Stimulated activated CD4-positive, alpha-beta T cell treated with anti-CD3 and anti-CD28 coated beads, Interleukin-15, amount 100 ng/mL, for 1 hour (primary cell): ENCODE data around the gene GRN.
"Not testable (repeated sequence)": the region's sequence is repeated elsewhere in the genome, so short reads cannot be mapped to it uniquely, and the experiment has no call there.

Experiments used
- DNase-seq, 2 donors: peaks; one replicate each; pipeline ENCODE4 v3.0.0-alpha.2; 2020; ENCODE audit warnings: low read depth in 1 of 2, low spot score in 1 of 2

The GRN gene

DNA sequence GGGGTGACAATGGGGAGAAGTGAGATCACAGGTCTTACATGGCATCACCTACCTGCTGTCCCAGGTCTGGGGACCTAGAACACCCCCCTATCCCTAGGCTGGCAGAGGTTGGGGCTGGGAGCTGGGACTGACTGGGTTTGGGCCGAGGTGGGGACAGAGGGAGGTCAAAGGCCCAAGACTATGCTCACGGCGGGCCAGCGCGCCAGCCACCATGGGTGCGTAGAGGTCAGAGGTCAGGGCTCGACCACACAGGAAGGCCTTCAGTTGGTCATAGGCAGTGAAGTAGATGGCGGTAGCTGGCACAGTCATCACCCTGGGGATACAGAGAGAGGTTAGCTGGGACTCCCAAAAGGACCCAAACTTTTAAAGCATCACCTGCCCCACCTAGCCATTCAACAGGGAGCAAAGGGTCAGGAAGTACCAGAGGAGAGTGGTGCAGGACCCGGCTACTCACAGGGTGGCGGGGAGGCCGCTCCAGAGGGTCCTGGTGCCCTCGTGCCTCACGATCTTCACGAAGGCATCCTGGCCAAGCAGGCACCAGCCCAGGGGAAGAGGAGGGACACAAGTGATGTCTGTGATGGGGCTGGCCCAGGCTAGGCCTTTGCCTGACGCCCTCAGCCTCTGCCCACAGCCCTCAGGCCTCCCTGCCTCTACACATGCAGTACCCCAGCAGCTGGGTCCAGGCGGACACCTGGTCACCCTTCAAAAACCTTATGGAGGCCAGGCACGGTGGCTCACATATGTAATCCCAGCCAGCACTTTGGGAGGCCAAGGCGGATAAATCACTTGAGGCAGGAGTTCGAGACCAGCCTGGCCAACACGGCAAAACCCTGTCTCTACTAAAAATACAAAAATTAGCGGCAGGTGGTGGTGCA, 23.6 kb upstream of the GRN start:
- no peak for DNase-seq

DNA sequence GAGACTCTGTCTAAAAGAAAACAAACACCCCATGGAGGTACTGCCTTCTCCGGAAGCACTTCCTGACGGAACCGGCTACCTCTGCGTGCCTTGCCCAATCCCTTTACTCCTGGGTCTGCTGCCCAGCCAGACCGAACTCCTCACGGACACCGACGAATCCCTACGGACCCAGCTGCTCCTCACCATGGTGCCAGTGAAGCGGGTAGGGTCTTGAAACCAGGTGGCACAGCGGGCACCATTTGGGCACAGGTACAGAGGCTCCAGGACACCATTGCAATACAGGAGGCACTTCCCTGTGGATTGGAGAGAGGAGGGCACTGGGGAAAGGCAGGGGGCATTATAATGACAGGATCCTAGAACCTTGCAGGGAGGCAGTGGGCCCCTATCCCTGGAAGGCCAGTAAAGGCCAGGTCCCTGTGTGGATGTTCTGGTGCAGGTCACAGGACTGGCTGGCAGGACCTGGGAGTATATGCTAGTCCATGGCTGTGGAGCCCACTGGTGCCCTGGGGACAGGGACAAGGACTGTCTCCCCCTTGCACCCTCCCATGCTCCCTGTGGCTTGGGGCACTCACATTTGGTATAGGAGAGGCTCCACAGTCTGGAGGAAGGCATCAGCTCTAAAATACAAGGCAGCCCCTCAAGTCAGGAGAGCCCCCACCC, 22.7 kb upstream of the GRN start:
- DNase-seq = no peak

DNA sequence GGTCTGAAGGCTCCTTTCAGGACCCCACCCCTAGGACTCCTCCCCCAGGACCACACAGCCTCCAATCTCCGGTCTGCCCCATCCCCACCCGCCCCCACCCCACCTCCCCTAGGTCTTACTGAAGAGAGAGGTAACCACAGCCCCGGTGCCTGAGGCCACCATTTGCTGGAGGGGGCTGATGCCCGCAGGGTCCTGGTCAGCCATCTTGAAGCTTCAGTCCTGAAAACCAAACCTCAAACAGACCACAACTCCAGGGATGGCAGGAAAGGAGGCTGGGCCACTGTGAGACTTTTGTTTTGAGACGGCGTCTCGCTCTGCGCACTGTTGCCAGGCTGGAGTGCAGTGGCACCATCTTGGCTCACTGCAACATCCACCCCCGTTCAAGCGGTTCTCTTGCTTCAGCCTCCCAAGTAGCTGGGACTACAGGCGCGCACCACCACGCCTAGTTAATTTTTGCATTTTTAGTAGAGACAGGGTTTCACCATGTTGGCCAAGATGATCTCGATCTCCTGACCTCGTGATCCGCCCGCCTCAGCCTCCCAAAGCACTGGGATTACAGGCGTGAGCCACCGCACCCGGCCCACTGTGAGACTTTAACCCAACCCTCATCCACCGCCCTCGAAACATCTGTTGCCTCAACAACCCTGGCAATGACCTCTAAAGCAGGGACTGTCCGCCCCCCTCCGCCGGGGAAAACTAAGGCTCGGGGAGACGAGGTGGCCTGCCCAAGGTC, 21.6 kb upstream of the GRN start:
- no peak for DNase-seq

DNA sequence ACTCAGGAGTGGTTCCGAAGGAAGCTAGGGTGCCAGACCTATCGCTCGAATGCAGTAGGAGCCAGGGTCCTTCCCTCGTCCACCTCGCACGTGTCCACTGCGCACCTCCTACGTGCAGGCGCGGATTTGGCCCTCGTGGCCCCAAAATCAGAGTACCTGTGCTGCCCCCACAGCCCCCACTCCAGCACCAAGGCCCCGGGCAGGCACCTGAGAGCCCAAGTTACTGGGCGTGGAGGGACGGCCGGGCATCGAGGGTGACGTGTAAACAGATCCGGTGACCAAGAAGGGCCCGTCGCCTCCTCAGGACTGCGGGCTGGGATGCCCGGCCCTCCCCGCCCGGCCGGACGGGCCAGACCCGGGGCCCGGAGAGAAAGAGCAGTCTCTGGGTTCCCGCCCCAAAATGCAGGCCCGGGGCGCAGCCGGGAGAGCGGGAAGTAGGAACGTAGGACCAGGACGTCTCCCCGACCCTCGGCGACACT, 21.0 kb upstream of the GRN start:
- no peak for DNase-seq

DNA sequence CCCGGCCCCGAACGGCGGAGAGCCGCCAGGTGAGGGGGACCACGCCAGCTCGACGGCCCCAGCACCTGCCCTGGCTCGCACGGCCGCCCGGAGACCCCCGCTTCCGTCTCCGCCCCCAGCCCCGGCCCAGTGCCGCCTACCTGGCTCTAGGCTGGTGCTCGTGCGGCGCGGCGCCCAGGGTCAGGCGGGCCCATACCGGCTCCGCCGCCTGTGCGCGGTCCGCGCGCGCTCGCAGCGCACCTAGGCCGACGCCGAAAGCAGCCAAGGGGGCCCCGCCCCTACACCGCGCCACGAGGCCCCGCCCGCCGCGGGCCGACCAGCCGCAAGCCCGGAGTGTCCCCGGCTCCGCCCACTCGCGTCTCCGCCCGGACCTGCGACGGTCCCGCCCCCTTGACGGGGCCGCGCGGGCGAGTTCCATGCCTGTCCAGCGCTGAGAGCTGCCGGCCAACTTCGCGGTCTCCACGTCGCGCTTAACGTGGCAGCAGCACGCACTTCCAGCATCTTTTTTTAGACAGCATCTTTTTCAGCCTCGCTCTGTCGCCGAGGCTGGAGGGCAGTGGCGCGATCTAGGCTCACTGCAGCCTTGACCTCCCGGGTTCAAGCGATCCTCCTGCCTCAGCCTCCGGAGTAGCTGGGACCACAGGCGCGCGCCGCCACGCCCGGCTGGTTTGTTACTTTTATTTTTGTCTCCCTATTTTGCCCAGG, 20.4 kb upstream of the GRN start, which contains the start of gene SLC25A39:
TSS of gene SLC25A39 (minus strand) at position 253 of the 705 bp plus-strand sequence. CDS start 1,261 bp downstream, outside the sequence.
- peak; percentile 95 for DNase-seq

DNA sequence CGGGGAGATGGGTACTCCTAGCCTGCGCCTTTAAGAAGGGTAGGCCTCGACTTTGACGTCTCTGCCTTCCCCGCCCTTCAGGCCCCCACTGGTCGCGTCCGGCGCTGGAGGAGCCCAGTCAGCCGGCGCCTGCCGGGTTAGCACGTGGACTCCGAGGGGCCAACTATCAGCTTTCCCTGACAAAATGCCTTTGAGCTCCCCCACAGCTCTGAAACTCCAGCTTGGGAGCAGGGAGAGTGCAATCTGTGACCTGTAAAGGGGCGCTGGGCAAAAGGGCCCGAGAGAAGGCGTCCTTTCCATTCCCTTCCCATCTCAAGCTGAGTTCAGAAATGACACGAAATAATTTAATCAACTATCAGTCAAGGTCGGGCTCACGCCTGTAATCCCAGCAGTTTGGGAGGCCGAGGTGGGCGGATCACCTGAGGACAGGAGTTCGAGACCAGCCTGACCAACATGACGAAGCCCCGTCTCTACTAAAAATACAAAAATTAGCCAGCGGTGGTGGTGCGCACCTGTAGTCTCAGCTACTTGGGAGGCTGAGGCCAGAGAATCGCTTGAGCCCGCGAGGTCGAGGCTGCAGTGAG, 18.1 kb upstream of the GRN start:
- DNase-seq = peak; percentile 82 to 88

DNA sequence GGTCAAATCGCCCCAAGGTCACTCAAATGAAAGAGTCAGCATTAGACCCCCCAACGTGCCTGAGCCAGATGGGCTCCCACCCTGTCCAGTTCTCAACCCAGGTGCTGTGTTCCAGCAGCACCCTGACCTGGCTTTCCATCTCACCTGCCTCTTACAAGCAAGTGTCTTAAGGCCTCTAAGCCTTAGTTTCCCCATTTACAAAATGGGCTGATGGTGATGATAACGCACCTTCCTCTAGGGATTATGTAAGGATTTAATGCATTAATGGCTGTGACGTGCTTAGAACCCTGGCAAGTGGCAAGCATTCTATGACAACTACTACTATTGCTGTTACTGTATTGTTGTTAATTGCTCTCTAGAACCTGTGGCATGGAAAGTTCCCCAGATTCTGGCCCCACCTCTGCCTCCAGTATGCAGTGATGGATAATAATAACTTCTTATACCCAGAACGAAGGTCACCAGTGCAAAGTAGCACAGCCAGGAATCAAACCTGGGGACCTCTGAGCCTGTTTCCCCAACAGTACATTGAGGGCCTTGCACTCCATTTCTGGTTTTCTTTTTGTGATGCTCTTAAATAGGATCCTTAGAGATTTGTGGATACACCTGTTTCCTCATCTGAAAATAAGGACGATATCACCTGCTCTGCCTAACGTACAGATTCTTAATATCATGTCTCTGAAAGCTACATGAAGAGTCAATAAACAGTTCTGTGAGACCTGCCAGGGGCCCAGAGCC, 17.2 kb upstream of the GRN start:
- no peak for DNase-seq

DNA sequence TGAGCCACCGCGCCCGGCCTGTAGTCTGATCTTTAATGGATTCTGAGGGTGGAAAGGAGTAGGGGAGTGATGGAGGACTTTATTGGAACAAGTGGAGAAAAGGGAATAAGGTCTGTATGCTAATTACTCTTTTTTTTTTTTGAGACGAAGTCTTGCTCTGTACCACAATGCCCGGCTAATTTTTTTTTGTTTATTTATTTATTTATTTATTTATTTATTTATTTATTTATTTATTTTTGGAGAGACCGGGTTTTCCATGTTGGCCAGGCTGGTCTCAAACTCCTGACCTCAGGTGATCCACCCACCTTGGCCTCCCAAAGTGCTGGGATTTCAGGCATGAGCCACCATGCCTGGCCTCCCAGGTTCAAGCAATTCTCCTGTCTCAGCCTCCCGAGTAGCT, 15.6 kb upstream of the GRN start:
- DNase-seq = not testable (repeated sequence)

DNA sequence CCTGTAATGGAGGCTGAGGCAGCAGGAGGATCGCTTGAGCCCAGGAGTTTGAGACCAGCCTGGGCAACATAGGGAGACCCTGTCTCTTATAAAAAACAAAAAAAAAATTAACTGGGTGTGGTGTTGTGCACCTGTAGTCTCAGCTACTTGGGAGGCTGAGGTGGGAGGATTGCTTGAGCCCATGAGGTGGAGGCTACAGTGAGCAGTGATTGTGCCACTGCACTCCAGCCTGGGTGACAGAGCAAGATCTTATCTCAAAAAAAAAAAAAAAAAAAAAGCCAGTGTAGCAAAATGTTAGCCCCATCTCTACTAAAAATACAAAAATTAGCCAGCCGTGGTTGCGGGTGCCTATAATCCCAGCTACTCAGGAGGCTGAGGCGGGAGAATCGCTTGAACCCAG, 14.8 kb upstream of the GRN start:
- DNase-seq = not testable (repeated sequence)

DNA sequence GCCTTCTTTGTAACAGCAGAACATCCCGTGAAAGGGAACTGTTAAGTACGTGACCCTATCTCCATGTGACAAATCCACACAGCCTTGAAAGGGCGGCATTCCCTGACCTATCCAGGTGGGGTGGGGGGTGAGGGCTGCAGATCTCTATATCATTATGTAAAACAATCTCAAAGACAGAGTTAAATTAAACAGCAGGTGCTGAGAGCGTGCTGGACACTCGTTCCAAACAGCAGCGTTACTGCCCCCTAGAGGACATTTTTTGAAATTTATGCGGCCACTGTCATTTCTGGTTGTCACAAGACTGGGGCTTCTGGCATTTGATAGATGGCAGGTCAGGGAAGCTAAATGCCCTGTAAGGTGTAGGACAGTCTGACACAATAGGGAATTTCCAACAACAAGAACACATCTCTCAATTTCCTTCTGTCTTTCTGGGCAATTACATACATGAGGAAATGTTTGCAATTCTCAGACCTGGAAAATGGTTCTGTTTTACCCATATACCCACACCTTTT, 13.8 kb upstream of the GRN start:
- DNase-seq = peak in 1 of 2 donors; percentile 40

DNA sequence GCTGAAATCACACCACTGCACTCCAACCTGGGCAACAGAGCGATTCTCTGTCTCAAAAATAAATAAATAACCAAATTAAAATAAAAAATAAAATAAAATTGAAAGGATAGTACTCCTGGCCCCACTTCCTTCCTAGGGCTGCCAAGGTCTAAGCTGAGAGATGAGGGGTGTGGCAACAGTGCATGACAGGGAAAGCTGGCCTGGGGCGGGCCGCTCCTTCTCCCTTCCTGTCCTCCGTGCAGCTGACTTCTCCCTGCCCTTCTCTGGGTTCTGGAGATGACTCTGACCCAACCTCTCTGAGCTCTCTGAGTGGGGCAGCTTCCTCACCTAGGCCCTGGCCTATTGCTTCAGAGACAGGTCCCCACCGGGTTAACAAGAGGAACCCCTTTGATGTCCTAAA, 11.7 kb upstream of the GRN start:
- DNase-seq = no peak

DNA sequence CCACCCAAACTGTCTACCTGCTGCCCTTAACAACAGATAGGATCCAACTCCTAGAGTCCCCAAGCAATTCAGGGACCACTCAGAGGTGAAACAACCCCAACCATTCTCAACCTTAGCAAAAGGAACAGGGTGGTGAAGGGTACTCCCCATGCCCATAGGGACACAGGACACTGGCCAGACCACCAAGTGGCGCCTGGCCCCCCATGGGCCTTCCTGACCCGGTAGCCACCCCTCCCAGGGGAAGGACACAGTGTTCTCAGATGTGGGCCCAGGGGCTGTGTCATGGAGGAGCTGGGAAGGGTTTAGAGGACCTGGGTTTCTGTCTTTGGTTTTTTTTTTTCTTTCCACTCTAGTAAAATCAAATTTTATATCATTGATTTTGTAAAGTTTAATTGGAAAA, 10.8 kb upstream of the GRN start:
- DNase-seq = no peak

DNA sequence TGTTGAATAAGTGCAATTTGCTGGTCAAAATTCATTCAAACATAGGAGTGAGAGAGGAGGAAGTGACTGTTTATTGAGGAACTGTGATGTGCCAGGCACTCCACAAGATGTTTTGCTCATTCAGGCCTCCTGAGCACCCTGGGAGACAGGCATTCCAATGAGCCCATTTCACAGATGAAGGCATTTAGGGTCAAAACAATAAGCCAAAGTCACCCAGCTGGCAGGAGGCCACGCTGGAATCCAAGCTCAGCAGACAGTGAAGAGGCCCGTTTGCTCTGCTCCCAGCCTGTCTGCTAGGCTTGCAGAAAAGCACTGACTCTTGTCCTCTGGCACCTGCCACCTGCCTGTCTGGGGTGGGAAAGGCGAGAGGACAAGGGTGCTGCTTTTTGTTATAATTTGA, 10.4 kb upstream of the GRN start:
- DNase-seq = no peak

DNA sequence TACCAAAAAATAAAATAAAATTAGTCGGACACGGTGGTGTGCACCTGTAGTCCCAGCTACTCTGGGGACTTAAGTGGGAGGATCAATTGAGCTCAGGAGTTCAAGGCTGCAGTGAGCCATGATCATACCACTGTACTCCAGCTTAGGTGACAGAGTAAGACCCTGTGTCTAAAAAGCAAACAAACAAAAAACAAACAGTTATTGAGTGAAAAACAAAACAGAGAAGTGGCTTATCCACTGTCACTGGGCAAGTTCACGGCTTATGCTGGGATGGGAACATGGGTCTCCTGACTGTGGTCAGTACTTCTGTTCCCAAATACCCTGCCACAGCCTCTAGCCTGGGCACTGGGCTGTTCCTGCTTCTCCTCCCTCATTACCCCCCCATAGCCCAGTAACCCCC, 9.5 kb upstream of the GRN start:
- DNase-seq = no peak

DNA sequence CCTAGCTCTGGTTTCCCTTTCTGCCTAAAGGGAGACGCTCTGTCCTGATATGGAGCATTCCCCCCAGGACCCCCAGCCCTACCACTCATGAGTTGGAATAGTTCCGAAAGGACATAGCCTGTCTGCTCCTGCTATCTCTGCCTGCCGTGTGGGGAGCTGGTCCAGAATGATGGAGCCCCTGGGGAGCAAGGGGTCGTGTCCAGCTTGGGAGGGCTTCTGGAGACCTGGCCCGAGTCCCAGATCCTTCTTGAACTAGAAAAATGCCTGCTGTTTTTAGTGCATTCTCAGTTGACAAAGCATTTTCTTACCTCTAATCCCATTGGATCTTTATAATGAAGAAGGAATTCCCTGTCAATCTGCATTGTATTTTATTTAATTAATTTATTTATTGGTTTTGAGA, 9.1 kb upstream of the GRN start:
- no peak for DNase-seq

DNA sequence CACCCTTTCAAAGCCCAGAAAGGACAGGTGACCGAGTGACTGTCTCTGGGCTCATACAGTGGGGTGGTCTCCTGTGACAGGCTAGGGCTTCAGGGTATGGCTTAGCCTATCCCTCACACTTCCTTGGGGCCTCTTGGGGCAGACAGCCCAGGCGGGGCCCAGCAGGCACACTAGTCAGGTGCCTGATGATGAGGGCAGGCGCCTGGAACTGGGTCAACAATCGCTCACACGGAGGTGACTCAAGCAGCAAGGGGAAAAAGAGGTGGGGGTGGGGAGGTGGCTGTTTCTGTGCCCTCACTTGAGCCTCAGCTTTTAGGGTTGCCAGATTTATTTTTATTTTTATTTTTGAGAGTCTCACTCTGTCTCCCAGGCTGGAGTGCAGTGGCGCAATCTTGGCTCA, 6.4 kb upstream of the GRN start:
- DNase-seq = no peak

DNA sequence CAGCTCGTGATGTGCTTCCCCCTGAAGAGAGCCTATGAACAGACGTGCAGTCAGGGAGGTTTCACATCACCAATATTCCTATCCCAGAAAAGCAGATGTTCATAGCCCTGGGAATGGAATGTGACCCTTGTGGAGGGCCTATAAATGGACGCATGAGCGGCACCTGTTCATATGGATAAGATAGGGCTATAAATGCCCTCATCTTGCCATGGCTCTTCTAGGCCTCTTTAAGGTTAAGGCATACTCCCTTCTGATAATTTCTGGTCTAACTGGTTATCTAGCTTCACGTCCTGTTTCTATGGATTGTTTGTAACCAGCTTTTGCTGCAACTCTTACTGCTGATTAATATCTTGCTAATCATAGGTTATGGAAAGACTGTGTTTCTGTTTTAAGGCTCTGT, 4.5 kb upstream of the GRN start:
- not testable (repeated sequence) for DNase-seq

DNA sequence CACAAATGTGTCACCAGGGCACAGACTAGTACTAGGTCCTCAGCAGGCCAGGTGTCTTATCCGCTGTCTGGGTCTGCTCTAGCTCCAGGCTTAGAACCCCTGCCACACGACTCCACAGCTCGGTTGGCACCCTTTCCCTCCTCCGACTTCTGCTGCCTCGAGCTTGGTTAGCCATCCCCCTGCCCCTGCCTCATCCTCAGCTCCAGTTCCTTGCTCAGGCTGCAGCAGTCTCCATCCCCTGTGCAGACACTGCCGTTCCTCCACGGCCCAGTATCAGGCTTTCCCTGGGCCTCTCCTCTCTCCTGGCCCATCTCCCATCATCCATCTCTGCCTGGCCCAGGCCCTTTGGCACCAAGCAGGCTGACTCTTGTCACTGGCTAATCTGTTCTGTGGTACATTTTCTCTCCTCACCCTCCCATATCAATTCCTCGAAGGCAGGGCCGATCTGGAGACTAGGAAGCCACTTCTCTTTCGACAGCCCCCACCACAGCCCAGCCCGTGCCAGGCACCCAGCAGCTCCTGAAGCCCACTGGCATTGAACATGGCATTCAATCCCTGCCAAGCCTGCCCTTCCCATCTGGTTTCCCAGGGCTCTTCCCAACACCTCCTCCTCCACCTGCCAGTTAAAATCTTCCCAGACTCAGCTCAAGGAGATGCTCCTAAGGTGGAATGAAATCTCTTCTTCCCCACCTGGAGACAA, 1.4 kb upstream of the GRN start:
- DNase-seq = no peak

DNA sequence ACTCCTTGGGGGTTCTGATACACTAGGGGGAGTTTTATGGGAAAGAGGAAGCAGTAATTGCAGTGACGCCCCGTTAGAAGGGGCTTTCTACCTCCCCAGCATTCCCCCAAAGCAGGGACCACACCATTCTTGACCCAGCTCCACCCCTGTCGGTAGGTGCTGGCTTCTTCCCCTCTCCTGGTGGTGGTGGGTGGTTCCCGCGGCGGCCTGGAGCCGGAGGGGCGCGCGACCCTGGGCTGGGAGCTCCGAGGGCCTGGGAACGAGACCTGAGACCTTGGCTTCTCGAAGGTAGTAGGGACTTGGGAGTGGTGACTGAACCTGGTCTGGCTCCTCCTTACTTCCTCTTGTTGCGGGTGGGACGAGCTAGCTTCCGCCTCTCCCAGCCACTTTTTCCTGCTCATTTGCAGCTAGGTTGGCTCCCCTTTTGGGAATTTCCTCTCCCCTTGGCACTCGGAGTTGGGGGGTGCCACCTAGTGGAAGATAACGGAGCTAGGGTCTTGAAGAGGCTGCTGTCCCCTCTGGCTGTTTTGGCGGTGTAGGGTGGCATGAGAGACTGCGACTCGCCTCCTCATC, 438 bp downstream of the GRN start:
- DNase-seq = no peak
